H4 (cell line): ENCODE measurements around the gene IQSEC3. TPM values are rescaled to one million over a fixed set of nuclear protein-coding genes. Genes with fewer than 3 reads are reported as not detected.
"Not testable (repeated sequence)": the region's sequence is repeated elsewhere in the genome, so short reads cannot be mapped to it uniquely, and the experiment has no call there.

Source experiments
- DNase-seq: peaks from one replicate; pipeline ENCODE4 v3.0.0-alpha.2; 2015; ENCODE audit warnings: low spot score
- total RNA-seq: library from RNA; depleted of rRNA; stranded (reverse); fragments of >200 nt; shearing (Covaris generic); gene quantifications from 2 replicates; pipeline ENCODE4 v1.2.3, GENCODE V29; 2014

The IQSEC3 gene
- total RNA-seq, 1 experiment from 2014 or later: not detected

- DNase-seq: not testable (repeated sequence)
Observed at GRCh38 chr12:52902-53734, 13.4 kb upstream of the IQSEC3 start.

DNA sequence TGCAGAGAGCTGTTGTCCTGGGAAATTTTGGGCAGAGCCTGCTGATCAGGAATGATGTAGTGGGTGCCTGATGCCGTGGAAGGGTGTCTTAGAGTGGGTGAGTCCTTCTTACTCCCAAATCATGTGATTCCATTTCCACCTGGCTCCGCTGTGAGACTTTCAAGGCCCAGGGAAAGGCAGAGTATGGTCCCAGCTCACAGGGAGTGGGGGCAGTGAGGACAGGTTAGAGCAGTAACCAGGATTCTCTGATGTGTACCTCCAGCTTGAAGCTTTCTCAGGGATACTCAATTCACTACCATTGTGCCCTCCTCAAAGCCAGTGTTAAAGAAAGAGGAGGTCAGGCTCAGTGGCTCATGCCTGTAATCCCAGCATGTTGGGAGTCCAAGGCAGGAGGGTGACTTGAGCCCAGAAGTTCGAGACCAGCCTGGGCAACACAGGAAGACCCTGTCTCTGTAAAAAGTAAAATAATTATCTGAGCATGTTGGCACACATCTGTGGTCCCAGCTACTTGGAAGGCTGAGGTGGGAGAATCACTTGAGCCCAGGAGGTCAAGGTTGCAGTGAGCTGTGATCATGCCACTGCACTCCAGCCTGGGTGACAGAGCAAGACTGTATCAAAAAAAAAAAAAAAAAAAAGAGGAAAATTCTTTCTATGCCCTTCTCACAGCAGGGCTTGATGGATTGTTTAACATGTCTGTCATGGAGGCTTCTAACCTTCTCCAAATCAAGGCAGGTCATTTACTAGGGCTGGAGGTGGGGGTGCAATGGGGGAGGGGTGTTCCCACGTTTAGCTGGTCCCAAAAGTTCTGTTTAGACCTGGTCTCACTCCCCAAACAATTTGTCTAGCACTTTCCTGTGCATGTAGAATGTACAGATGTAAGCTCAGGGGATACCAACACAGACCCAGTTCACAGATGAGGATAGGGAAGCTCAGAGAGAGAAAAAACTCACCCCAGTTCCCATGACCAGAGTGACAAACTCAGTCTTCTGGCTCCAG lies 12.5 kb upstream of the IQSEC3 start:
- DNase-seq: no peak

DNA sequence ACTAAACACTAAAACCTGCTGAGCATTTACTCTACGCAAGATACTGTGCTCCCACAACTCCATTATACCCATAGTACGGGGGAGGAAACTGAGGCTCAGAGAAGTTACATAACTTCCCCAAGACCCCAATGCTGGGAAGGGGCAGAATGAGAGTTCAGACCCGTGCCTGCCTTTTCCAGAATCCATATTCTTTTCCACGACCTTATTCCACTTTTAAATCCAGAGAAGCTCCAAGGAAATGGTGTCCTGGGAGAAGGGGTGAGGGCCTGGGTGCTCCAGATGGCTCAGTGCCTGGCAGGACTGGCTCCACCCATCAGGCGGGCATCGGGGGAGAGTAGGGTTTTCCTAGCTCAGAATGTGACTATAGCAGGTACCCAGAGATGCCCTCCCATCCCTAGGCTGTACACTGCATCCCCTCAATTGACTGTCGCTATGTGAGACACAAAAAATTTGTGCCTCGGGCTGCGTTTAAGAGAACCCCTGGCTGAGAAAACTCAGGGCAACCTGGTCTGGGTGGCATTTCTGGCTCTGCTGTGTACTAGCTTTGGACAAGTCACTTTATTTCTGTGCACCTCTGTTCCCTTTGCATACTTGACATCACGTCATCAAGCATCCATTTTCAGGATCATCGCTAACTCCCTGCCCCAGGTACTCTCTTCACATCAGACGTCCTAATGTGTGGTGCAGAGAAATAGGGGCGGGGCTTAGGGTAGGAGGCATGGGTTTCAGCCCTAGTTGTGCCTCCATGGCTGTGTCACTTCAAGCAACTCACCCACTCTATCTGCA lies 11.6 kb upstream of the IQSEC3 start:
- DNase-seq: no peak

- no peak for DNase-seq
Observed at GRCh38 chr12:56683-57346, 9.8 kb upstream of the IQSEC3 start.

DNA sequence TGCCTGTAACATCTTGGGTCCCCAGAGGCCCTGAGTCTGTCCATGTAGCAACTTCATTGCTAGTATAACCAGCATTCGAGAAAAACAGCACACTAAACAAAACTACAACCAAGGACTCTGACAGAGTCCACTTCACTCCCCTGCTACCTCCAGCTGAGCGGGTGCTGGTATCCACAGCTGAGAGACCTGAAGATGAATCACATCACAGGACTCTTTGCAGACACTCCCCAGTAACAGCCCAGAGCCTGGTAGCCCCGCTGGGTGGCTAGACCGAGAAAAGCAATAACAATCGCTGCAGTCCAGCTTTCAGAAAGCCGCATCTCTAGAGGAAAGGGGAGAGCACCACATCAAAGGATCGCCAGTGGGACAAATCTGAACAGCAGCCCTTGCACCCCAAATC lies 9.0 kb upstream of the IQSEC3 start:
- DNase-seq: no peak

GRCh38 chr12:58832-59231 lies 7.7 kb upstream of the IQSEC3 start:
- no peak for DNase-seq

GRCh38 chr12:61845-62244 lies 4.7 kb upstream of the IQSEC3 start:
- not testable (repeated sequence) for DNase-seq

GRCh38 chr12:65491-66063 lies 990 bp upstream of the IQSEC3 start:
- not testable (repeated sequence) for DNase-seq

DNA sequence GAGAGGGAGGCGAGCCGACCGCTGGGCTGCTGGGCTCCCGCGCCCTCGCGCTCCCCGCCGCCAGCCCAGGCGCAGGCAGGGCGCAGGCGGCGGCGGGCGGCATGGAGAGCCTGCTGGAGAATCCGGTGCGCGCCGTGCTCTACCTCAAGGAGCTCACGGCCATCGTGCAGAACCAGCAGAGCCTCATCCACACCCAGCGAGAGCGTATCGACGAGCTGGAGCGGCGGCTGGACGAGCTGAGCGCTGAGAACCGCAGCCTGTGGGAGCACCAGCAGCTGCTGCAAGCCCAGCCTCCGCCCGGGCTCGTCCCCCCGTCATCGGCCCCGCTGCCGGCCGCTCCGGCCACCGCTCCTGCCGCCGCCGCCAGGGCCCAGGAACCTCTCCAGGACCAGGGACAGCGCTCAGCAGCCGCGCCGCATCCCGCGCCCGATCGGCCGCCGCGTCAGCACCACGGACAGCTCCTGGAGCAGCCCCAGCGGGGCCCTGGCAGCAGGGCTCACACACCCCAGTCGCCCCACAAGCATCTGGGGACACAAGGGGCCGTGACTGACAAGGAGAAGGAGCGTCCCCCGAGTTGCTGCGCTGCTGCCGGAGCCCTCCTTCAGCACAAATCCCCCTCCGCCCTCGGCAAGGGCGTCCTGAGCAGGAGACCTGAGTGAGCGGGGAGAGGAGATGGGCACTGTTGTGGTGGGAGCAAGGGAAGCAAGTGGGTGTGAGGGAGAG lies 376 bp downstream of the IQSEC3 start:
- not testable (repeated sequence) for DNase-seq

- not testable (repeated sequence) for DNase-seq
Observed at GRCh38 chr12:69677-70076, 3.1 kb downstream of the IQSEC3 start.

DNA sequence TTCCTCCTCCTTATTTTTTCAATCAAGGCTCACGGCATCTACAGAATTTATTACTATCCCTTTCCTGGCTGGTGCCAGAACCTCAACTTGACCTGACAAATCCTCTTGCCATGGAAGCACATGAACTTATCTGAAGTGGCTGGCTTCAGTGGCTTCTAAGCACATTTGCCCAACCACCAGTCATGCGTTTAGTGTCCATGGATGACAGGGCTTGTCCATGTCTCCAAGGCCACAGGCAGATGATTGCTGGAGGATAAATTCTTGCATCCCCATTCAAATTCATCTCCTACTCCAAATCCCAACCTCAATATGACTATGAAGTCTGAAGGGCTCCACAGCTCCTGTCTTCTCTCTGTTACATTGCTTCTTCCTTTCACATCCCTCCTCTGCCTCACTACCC lies 4.0 kb downstream of the IQSEC3 start:
- not testable (repeated sequence) for DNase-seq

- not testable (repeated sequence) for DNase-seq
Observed at GRCh38 chr12:72018-72417, 5.5 kb downstream of the IQSEC3 start.

DNA sequence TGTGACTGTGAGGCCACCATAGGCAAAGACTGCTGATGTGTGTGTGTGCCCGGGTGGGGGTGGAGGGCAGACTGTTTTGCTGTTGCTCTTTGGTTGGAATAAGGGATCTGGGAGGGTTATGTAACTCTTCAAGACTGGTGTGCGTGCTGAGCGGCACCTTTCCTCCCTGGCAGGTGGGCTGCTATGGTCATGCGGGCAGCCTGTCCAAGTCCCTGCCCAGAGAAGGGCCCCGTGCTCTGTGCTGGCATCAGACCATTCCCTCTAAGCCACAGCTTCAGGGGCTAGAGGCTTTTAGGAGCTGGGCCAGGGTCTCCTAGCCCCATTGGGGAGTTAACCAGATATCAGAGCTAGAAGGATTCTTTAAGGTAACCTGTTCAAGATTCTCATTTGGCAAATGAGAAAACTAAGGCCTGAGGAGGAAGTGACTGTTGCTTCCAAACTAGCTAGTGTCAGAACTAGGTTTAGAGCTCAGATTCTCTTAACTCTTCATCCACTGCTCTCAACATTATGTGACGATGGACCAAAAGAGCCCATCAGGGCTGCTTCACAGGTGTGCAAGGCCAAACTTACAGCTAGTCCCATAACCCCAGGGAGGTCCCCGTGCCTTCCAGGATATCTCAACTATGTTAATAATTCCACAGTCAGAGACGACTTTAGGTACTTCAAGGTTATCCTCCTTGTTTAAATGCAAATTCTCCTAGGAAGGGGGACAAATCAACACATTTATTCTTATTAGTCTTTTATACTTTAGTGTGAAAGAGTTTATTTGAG lies 8.0 kb downstream of the IQSEC3 start:
- DNase-seq: not testable (repeated sequence)

- DNase-seq: not testable (repeated sequence)
Observed at GRCh38 chr12:75541-75940, 9.0 kb downstream of the IQSEC3 start.

- DNase-seq: not testable (repeated sequence)
Observed at GRCh38 chr12:76102-76501, 9.5 kb downstream of the IQSEC3 start.

GRCh38 chr12:76551-76950 lies 10.0 kb downstream of the IQSEC3 start:
- DNase-seq: not testable (repeated sequence)

DNA sequence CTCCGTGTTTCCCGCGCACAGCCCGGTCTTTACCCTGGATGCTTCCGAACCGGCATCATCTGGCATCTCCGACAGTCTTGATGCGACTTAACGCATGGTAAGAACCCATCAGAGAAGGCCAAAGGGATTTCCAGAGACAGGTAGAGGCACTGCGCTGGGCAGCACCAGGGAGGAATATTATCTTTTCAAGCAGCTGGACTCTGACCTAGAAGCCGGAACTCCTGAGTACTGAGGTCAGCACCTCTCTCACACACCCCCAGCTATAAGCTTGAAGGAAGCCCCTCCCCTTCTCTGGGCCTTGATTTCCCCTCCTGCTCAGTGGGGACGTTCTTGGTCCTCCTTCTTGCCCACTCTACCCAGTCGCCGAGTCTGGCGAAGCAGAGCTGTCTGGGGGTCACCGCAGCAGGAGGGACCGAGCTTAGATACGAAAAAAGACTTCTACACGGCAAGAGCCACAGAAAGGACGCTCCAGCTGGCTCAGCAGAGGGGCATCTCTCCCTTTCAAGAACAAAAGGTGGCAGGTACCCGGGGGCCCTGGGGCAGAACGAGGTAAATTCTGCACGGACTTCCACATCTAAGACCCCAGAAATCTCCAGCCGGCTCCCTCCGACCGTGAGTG lies 10.6 kb downstream of the IQSEC3 start:
- DNase-seq: not testable (repeated sequence)

DNA sequence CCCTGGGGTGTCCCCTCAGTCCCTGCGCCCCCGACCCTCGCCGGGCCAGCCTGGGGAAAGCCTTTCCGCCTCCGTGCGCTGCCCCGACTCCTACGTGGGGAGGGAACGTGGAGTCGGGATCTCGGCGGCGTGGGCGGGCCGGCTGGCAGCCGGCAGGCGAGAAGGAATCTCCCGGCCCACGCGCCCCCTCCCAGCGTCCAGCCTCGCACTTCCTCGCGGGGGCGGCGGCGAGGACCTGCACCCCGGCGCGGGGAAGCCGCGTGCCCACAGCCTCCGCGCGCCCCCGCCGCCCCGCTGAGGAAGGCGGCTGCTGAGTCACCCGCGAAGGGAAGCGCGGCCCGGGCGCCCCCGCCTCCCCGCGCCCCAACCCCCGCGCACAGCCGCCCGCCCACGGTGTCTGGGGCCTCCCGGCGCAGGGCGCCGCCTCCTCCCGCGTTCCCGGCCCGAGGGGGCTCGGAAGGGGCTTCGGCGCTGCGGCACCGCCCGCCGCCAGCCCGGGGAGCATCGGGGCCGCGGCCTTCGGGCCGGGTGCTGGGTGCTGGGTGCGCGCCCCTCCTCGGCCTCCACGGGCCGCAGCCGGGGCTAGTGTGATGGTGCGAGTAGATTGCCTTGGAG lies 11.3 kb downstream of the IQSEC3 start:
- not testable (repeated sequence) for DNase-seq
